HG03565 (cell line): ENCODE measurements around the gene ACSM5.
"Not testable (repeated sequence)": the region's sequence is repeated elsewhere in the genome, so short reads cannot be mapped to it uniquely, and the experiment has no call there.

Experiments used
- ATAC-seq: cut with Tn5 transposase; IDR thresholded peaks from one replicate; pipeline ENCODE4 v1.9.1; 2021; ENCODE audit warnings: mild to moderate bottlenecking, moderate library complexity; ENCODE audit not compliant: unreplicated experiment

The ACSM5 gene

GRCh38 chr16:20446652-20447393 lies 37.5 kb downstream of the ACSM5 start:
- ATAC-seq = not testable (repeated sequence)

DNA sequence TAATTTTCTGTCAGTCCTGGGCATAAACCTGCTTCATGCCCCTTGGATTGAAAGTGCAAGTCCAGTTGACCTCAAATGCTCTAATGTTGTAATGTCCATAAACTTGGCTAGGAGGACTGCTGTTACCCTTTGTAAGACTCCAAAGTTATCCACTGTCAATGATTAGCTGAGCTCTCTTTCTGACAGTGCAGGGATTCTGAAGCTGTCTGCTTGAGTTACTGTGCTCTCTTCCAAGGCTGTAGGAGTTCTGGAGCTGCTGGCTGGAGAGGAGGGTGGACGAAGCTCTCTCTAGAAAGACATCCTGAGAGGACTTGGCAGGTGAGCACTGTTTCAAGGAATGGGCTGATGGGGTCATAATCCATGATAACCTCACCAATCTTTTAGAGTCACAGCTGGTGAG lies 42.0 kb downstream of the ACSM5 start, which contains the start of gene ACSM2A:
TSS of gene ACSM2A (plus strand) at position 158 of the 400 bp plus-strand sequence. CDS start 8,594 bp downstream, outside the sequence.
- not testable (repeated sequence) for ATAC-seq

GRCh38 chr16:20453633-20454032 lies 44.3 kb downstream of the ACSM5 start:
- ATAC-seq = not testable (repeated sequence)

DNA sequence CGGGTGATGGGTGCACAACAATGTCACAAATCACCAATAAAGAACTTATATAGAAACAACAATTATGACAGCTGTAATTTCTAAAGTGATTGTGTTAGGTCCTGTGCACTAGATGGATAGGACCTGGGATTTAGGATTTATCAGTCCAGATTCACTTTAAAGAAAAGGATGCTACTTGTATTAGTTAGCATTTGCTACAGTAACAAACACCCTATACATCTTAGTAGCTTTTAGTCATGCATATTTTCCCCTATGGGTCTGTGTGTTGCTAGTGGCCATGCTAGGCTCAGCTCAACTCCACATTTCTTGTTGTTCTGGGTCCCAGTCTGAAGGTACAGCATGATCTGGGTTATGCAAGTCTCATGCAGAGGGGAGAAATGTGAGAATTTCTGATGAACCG lies 49.9 kb downstream of the ACSM5 start:
- ATAC-seq = not testable (repeated sequence)

- ATAC-seq = not testable (repeated sequence)
Measured at GRCh38 chr16:20460313-20460712, 51.0 kb downstream of the ACSM5 start.

- ATAC-seq = not testable (repeated sequence)
Measured at GRCh38 chr16:20468954-20469353, 59.6 kb downstream of the ACSM5 start.

DNA sequence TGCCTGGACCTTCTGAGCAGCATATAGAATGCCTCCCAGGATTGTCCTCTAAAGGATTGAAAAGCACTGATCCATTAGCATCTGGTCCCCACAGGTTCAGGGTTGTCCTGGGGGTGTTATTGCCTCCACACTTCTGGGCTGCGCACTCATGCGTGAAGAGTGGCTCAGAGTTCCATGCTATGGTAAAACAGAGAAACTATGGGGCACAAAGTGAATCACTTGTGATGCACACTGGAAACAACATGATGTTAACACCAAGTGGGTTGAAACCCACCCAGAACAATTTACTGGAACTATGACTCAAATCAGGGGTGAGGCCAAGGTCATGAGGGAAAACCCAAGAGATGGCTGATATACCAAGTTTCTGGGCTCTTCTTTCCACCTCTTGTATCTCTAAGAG lies 60.6 kb downstream of the ACSM5 start:
- not testable (repeated sequence) for ATAC-seq

DNA sequence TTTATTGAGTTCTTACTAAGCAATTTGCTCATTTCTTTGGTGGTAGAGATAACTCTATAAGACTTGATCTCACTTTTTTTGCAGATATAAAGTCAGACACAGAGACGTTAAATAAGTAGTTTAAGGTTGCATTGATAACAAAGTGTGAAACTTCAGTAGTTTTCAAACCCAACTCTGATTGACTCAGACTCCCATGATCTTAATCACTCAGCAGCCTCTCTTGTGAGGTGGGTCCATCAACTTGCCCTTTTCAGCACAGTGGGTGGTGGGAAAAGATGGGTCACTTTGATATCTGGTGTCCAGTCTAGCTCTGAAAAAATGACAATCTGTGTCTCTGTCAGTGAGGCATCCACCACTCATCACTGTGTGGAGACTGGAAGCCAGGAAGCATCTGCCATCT lies 61.4 kb downstream of the ACSM5 start:
- not testable (repeated sequence) for ATAC-seq

GRCh38 chr16:20477188-20477744 lies 67.9 kb downstream of the ACSM5 start:
- ATAC-seq = not testable (repeated sequence)

DNA sequence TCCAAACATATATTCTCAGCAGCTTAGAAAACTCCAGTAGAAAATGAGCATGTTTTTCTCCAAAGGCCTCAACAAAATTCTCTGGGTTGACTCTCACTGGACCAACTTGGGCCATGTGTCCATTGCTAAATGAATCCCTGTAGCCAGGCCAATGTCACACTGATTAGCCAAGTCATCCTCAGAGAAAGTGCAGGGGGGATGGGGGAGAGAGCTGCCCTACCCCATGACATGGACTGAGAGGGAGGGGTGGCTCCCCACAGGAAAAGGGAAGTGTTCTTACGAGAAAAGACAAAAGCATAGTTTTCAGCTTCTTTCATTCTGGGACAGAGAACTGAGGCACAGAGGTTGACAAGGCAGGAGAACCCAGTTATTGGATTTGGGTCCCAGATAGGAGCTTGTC lies 74.7 kb downstream of the ACSM5 start:
- ATAC-seq = not testable (repeated sequence)

- ATAC-seq = no peak
Measured at GRCh38 chr16:20484726-20485125, 75.4 kb downstream of the ACSM5 start.

DNA sequence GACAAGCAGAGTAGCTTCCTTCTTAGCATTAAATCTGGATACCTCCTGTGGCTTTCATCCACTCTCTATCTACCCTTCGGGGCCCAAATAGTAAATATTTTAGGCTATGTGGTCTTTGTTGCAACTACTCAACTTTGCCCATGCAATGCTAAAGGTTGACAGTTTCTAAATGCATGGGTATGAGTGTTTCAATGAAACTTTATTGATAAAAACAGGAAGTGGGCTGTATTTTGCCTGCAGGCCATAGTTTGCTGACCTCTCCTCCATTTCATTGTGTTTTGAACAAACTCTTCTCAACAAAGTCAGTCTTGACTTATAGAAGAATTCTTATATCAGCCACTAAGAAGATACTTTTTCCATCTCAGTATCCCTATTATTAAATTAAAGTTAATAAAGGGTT lies 76.1 kb downstream of the ACSM5 start:
- no peak for ATAC-seq
